HepG2 (cell line): Measurements from ENCODE around the gene EIF4G1. TPM values are rescaled to one million over a fixed set of nuclear protein-coding genes. Genes with fewer than 3 reads are reported as not detected.

Experiments
- AFF4 ChIP-seq: sonication (generic); formaldehyde crosslinking; IDR thresholded peaks from 2 replicates; pipeline ENCODE4 v1.4.0; 2020; ENCODE audit warnings: missing genetic modification reagents
- AGO2 ChIP-seq: fragments of 200-400 bp; formaldehyde crosslinking; optimal IDR thresholded peaks from 2 replicates; pipeline ENCODE3; 2017; ENCODE audit warnings: mild to moderate bottlenecking, low read depth, low read length, moderate library complexity
- ATF5 ChIP-seq: sonication (generic); formaldehyde crosslinking; IDR thresholded peaks from 2 replicates; pipeline ENCODE4 v1.4.0; 2020; ENCODE audit warnings: mild to moderate bottlenecking, low read depth, missing genetic modification reagents
- BORCS8-MEF2B ChIP-seq: sonication (generic); formaldehyde crosslinking; IDR thresholded peaks from 2 replicates; pipeline ENCODE4 v1.8.0; 2022; ENCODE audit warnings: mild to moderate bottlenecking, missing genetic modification reagents
- CCAR2 ChIP-seq: fragments of 200-400 bp; formaldehyde crosslinking; optimal IDR thresholded peaks from 2 replicates; pipeline ENCODE3; 2018; ENCODE audit warnings: low read depth, mild to moderate bottlenecking, low read length, moderate library complexity
- CENPX ChIP-seq: sonication (generic); formaldehyde crosslinking; IDR thresholded peaks from 2 replicates; pipeline ENCODE4 v1.9.0; 2021; ENCODE audit warnings: mild to moderate bottlenecking, missing genetic modification reagents, moderate library complexity
- GPN1 ChIP-seq: sonication (generic); formaldehyde crosslinking; IDR thresholded peaks from 2 replicates; pipeline ENCODE4 v1.5.1; 2020; ENCODE audit warnings: missing genetic modification reagents, borderline replicate concordance
- HIC2 ChIP-seq: sonication (generic); formaldehyde crosslinking; IDR thresholded peaks from 2 replicates; pipeline ENCODE4 v1.9.0; 2022; ENCODE audit warnings: low read depth, missing genetic modification reagents
- NFYB ChIP-seq: sonication (generic); formaldehyde crosslinking; IDR thresholded peaks from 2 replicates; pipeline ENCODE4 v1.4.0; 2020; ENCODE audit warnings: missing genetic modification reagents
- POLR2A ChIP-seq, 2 experiments: IDR thresholded peaks; 2 replicates each; pipeline ENCODE4 v1.6.1; 2011; ENCODE audit warnings: low read depth in 2 of 2, low read length in 2 of 2, mild to moderate bottlenecking in 1 of 2, moderate library complexity in 1 of 2; ENCODE audit not compliant: insufficient read depth in 1 of 2
- RXRA ChIP-seq: sonication (generic); formaldehyde crosslinking; IDR thresholded peaks from 2 replicates; pipeline ENCODE4 v1.5.1; 2020; ENCODE audit warnings: missing genetic modification reagents
- ZBTB44 ChIP-seq: sonication (generic); formaldehyde crosslinking; IDR thresholded peaks from 2 replicates; pipeline ENCODE4 v1.4.0; 2020; ENCODE audit warnings: missing genetic modification reagents
- ZKSCAN1 ChIP-seq: fragments of 150-350 bp; IDR thresholded peaks from 2 replicates; pipeline ENCODE4 v1.6.1; 2014; ENCODE audit warnings: low read length
- ZNF609 ChIP-seq: sonication (generic); formaldehyde crosslinking; IDR thresholded peaks from 2 replicates; pipeline ENCODE4 v1.4.0; 2020; ENCODE audit warnings: mild to moderate bottlenecking, missing genetic modification reagents, borderline replicate concordance
- ZNF724P ChIP-seq: sonication (generic); formaldehyde crosslinking; IDR thresholded peaks from 2 replicates; pipeline ENCODE4 v1.8.0; 2022; ENCODE audit warnings: missing genetic modification reagents, borderline replicate concordance
- ZNF75D ChIP-seq: sonication (generic); formaldehyde crosslinking; IDR thresholded peaks from 2 replicates; pipeline ENCODE4 v1.8.1; 2023; ENCODE audit warnings: missing genetic modification reagents, mild to moderate bottlenecking, borderline replicate concordance
- polyA plus RNA-seq, 8 experiments: library from polyadenylated mRNA; depleted of rRNA in 3 of 8; stranded (reverse) in 7 of 8; unstranded in 1 of 8; fragments of >200 nt; fragmentation: Illumina TruSeq in 4 of 8; extraction: Trizol in 4 of 8; gene quantifications; 2 replicates each; pipeline versions ENCODE4 v1.2.1 to v1.2.3, GENCODE V29; 2011 to 2016; ENCODE audit warnings: low read depth in 4 of 8, missing spikeins in 1 of 8, mixed read lengths in 1 of 8; ENCODE audit not compliant: insufficient read depth in 1 of 8
- total RNA-seq, 5 experiments: library from RNA; depleted of rRNA; stranded (reverse); fragments of >200 nt; fragmentation: Illumina TruSeq; extraction: Trizol; gene quantifications; 2 replicates each; pipeline ENCODE4 v1.2.3, GENCODE V29; 2016; ENCODE audit warnings: low read depth in 1 of 5

Gene EIF4G1
- total and polyA plus RNA-seq, 2 of the 13 experiments (the other 11 are each of a cell fraction or from before 2014, with no cell fraction given), result 208 to 213 TPM

- 0 out of 2 replicates have a peak, but pooled peaks have one; percentile 13 for TF ChIP-seq ZNF609 (CRISPR knock-in tag)
- TF ChIP-seq CENPX, result no peak
- no peak for TF ChIP-seq BORCS8-MEF2B (CRISPR knock-in tag)
- peak; percentile 37; the same call in 1 of the 2 replicates for TF ChIP-seq RXRA (CRISPR knock-in tag)
- no peak for TF ChIP-seq ZNF75D (CRISPR knock-in tag)
- TF ChIP-seq ATF5 (CRISPR knock-in tag), result no peak
- no peak for TF ChIP-seq HIC2 (CRISPR knock-in tag)
- TF ChIP-seq NFYB, result no peak
- no peak for TF ChIP-seq ZKSCAN1
- no peak for TF ChIP-seq AFF4
- no peak for TF ChIP-seq GPN1 (CRISPR knock-in tag)
- TF ChIP-seq CCAR2, result no peak
- TF ChIP-seq ZBTB44 (CRISPR knock-in tag), result no peak
- TF ChIP-seq AGO2, result peak; percentile 90
- no peak for TF ChIP-seq ZNF724P (CRISPR knock-in tag)
- peak; percentile 37; a peak in 3 of 4 replicates for TF ChIP-seq POLR2A (IDR thresholded peaks at IDR 0.05; ENCODE audit: insufficient read depth in 1 of 2, low read depth in 2 of 2, low read length in 2 of 2)
Observed at GRCh38 chr3:184314700-184315542, 515 bp downstream of the EIF4G1 start (continued).
